GM06990 (cell line): ENCODE measurements around the gene C15orf40.

Experiments used
- DNase-seq: peaks from one replicate; pipeline ENCODE4 v3.0.0-alpha.2; 2011; ENCODE audit not compliant: insufficient read length; ENCODE audit errors: extremely low read depth
- H3K27me3 ChIP-seq: replicated peaks from 2 replicates; pipeline ENCODE4 v1.6.0; 2011; ENCODE audit warnings: low read length; ENCODE audit not compliant: control insufficient read depth, insufficient read depth
- H3K36me3 ChIP-seq: 2 replicates; pipeline ENCODE4 v1.5.1; 2011; ENCODE audit warnings: low read length; ENCODE audit not compliant: control insufficient read depth, insufficient read depth
- H3K4me3 ChIP-seq: replicated peaks from 2 replicates; pipeline ENCODE4 v1.5.1; 2011; ENCODE audit warnings: low read depth, mild to moderate bottlenecking, control low read depth, low read length
- TF ChIP-seq, protein P1 (sequence below): IDR thresholded peaks from 2 replicates; pipeline ENCODE4 v1.5.1; 2011; ENCODE audit warnings: low read length, control low read depth, mild to moderate bottlenecking, inconsistent platforms; ENCODE audit not compliant: insufficient read depth, poor library complexity, severe bottlenecking

C15orf40 gene

DNA sequence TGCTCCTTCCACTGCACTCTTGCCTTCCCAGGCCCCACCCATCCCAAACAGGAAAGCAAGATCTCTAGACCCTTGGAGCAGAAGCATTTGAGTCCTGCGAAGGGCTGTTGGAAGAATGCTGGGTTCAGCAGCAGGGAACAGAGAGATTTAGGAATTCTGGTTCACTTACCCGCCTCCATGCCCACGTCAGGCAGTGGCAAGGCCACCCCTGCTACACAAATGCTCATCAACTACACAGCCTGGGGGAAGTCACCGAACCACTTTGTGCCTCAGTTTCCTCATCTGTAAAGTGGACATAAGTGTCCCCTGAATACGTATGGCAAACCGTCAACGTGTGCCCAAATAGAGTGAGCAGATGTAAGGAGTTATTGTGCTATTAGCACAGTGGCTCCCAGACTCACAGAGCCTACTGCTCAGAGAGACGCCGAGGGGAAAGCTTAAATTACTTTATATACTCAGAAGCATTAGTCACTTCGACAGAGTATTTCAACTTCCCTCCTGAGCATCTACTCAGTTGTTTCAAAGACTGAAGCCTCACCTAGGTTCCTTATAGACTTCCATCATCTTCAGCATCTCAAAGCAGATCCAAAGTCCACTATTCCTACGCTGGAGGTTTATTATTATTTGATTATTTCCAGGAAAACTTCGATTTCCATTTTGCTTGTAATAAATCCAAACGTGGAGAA, 59.8 kb downstream of the C15orf40 start:
- H3K4me3 ChIP-seq: no peak overlapping the region
- H3K27me3 ChIP-seq: no peaks in the 10 kb centered on the region; the same call in 1 of the 2 replicates
- DNase-seq: no peak
- no peaks in the 10 kb centered on the region for H3K36me3 ChIP-seq
- TF ChIP-seq, protein P1, sequence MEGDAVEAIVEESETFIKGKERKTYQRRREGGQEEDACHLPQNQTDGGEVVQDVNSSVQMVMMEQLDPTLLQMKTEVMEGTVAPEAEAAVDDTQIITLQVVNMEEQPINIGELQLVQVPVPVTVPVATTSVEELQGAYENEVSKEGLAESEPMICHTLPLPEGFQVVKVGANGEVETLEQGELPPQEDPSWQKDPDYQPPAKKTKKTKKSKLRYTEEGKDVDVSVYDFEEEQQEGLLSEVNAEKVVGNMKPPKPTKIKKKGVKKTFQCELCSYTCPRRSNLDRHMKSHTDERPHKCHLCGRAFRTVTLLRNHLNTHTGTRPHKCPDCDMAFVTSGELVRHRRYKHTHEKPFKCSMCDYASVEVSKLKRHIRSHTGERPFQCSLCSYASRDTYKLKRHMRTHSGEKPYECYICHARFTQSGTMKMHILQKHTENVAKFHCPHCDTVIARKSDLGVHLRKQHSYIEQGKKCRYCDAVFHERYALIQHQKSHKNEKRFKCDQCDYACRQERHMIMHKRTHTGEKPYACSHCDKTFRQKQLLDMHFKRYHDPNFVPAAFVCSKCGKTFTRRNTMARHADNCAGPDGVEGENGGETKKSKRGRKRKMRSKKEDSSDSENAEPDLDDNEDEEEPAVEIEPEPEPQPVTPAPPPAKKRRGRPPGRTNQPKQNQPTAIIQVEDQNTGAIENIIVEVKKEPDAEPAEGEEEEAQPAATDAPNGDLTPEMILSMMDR: no peak

DNA sequence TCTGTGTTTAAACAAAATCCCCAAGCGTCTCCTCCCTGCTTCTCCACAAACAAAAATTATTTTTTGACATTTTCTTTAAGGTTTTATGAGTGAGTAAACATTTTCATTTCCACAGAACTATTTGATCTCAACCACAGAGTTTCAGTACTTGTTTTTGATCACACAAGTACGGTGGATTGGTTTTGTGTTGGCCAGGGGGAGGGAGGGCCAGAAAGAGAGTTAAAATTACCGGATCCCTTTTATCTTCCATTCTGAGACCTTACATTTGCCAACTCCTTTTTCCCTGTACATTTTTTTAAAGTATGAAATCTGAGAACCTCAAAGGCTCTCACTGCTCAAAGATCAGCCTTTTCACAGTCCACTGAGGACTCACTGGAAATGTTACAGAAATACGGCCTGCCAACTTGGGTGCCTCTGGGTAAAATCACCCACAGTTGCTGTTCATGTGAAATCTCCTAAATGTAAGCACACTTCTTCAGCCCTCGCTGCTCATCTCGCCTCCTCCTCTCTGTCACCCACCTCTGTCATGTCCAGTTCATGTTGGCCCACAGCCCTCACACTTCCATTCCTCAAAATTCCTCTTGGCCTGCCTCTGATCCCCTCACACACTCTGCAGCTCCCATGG, 60.6 kb downstream of the C15orf40 start:
- Histone ChIP-seq H3K4me3 (no peak overlapping the region), H3K27me3 (no peaks in the 10 kb centered on the region; the same call in 1 of the 2 replicates), H3K36me3 (no peaks in the 10 kb centered on the region)
- TF ChIP-seq, protein P1: no peak
- no peak for DNase-seq

DNA sequence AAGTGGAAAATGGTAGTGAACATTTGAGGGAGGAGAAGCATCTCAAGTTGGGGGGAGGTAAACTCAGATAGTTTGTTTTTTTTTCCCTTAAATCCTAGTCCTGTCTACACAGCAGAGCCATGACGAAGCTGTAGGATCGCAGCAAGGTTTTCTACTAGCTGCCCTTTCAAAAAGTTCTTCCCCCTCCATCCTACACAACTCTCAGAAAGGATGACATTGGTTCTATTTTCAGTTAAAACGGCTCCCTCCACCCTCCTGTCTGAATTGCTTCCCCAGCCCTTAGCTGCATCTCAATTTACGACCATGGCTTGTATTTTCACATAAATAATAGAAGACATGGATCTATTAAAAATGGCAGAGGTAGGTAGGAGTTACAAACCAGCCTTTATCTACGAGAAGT, 61.1 kb downstream of the C15orf40 start:
- no peak for DNase-seq
- Histone ChIP-seq H3K27me3 (no peaks in the 10 kb centered on the region; the same call in 1 of the 2 replicates), H3K4me3 (no peak overlapping the region), H3K36me3 (no peaks in the 10 kb centered on the region)
- TF ChIP-seq, protein P1: no peak

DNA sequence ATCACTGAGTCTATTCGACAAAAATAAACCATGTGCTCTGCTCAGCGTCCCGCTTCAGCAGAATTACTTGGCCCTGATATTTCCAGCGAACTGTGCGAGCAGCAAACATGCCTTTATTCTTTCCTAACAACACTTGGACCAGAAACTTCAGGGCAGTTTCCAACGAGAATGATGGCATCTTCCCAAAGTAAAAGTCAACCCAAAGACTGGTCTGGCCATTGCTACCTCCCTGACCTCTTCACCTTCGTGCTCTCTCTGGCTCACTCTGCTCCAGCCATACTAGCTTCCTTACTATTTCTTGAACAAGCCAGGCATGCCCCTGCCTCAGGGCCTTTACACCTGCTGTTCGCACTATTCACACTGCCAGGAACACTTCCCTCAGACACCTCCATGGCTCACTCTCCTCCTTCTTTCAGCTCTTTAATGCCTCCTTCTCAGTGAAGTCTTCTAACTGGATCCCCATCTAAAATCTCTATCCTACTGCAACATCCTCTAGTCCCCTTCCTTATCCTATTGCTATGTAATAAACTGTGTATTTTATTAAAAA, 65.2 kb downstream of the C15orf40 start:
- Histone ChIP-seq H3K36me3 (no peaks in the 10 kb centered on the region), H3K27me3 (no peaks in the 10 kb centered on the region; the same call in none of the 2 replicates), H3K4me3 (no peak overlapping the region)
- TF ChIP-seq, protein P1: no peak
- DNase-seq: no peak

DNA sequence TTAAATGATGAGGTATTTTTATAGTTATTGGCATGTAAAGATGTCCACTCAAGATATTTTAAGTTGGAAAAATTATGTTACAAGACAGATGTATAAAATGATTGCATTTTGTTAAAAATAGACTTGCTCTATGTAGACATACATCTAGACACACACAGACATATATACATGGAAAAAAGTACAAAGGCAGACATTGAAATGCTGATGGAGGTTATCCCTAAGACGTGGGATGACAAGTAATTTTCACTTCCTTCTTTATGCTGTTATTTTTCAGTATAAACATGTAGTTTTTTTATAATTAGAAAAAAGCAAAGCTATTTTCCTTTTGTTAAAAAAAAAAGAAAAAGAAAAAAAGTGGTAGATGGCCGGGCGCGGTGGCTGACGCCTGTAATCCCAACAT, 66.1 kb downstream of the C15orf40 start:
- no peak overlapping the region for H3K4me3 ChIP-seq
- DNase-seq: no peak
- H3K27me3 ChIP-seq: no peaks in the 10 kb centered on the region; the same call in none of the 2 replicates
- TF ChIP-seq, protein P1: no peak
- H3K36me3 ChIP-seq: no peaks in the 10 kb centered on the region
